ENCODE data around the gene SLC52A1.

DNA sequence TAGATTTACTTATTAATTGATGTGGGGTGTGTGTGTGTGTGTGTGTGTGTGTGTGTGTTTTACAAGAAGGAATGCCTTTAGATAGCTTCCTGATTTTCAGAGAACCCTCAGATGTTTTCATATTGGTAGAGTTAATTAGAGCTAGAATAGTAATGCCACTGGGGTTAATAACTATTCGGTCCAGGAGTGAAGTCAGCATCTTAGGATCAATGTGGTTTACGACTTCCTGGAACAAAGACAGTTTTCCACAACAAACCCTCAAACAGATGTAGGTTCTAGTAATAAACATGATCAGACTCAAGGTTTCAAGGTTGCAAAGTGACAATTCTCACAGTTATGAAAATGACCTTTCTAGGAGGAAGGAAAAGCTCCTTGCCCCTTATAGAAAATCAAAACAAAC, 12.2 kb upstream of the SLC52A1 start:
- TF ChIP-seq, protein P1, sequence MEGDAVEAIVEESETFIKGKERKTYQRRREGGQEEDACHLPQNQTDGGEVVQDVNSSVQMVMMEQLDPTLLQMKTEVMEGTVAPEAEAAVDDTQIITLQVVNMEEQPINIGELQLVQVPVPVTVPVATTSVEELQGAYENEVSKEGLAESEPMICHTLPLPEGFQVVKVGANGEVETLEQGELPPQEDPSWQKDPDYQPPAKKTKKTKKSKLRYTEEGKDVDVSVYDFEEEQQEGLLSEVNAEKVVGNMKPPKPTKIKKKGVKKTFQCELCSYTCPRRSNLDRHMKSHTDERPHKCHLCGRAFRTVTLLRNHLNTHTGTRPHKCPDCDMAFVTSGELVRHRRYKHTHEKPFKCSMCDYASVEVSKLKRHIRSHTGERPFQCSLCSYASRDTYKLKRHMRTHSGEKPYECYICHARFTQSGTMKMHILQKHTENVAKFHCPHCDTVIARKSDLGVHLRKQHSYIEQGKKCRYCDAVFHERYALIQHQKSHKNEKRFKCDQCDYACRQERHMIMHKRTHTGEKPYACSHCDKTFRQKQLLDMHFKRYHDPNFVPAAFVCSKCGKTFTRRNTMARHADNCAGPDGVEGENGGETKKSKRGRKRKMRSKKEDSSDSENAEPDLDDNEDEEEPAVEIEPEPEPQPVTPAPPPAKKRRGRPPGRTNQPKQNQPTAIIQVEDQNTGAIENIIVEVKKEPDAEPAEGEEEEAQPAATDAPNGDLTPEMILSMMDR (IDR thresholded peaks at IDR 0.05): no peak
- no peak for TF ChIP-seq EZH2 (IDR thresholded peaks at IDR 0.05)

Data from neural progenitor cell (in vitro differentiated cells).